Prostate gland (tissue), 2 donors: ENCODE measurements around the gene ZNF10. TPM values are rescaled to one million over a fixed set of nuclear protein-coding genes. Genes with fewer than 3 reads are reported as not detected.

Experiments used
- DNase-seq: peaks from one replicate; pipeline ENCODE4 v3.0.0-alpha.2; 2019; ENCODE audit warnings: low spot score
- H3K27ac ChIP-seq, 2 donors: fragments of 200-600 bp; sonication (generic); 2 replicates each; pipeline ENCODE4 v1.5.1; 2017 to 2019
- H3K27me3 ChIP-seq: fragments of 200-600 bp; sonication (generic); replicated peaks from 2 replicates; pipeline ENCODE4 v1.5.1; 2019; ENCODE audit not compliant: insufficient read depth
- H3K36me3 ChIP-seq, 2 donors: fragments of 200-600 bp; sonication (generic); 1 replicate in 1 of 2; 2 replicates in 1 of 2; pipeline versions ENCODE4 v1.5.1 to v1.8.1; 2017 to 2019
- H3K4me1 ChIP-seq: fragments of 200-600 bp; sonication (generic); replicated peaks from 2 replicates; pipeline ENCODE4 v1.5.1; 2019
- H3K4me3 ChIP-seq, 2 donors: fragments of 200-600 bp; sonication (generic); 2 replicates each; pipeline ENCODE4 v1.5.1; 2017 to 2019
- H3K9me3 ChIP-seq: fragments of 200-600 bp; sonication (generic); 2 replicates; pipeline ENCODE4 v1.5.1; 2017
- CTCF ChIP-seq, 4 experiments: fragments of 200-600 bp in 2 of 4; fragments of 450-650 bp in 2 of 4; sonication (generic) in 2 of 4; IDR thresholded peaks; 1 replicate in 3 of 4; 2 replicates in 1 of 4; pipeline ENCODE4 v1.5.1; 2016 to 2019; ENCODE audit warnings: antibody characterized with exemption in 4 of 4, mild to moderate bottlenecking in 2 of 4, moderate library complexity in 2 of 4
- POLR2A ChIP-seq: fragments of 450-650 bp; IDR thresholded peaks from one replicate; pipeline ENCODE4 v1.6.1; 2016; ENCODE audit warnings: antibody characterized with exemption, mild to moderate bottlenecking
- POLR2AphosphoS5 ChIP-seq: sonication (generic); formaldehyde crosslinking; IDR thresholded peaks from one replicate; pipeline ENCODE4 v1.6.1; 2017; ENCODE audit warnings: antibody characterized with exemption
- WGBS: methylation state at CpG from one replicate; pipeline ENCODE4 v1.1.5; 2018; 5-methylcytosine and 5-hydroxymethylcytosine counted together
- intact Hi-C: fragments of 100-400 bp; cut with DNase I; formaldehyde crosslinking; loops from one replicate; pipeline ENCODE4 v1.14.2; 2022
- total RNA-seq, 2 donors: library from RNA; depleted of rRNA; stranded (reverse); fragments of >200 nt; gene quantifications; one replicate each; pipeline ENCODE4 v1.1.0, GENCODE V29; 2016

The ZNF10 gene
- 10 to 100 TPM; 11.6 to 20.3 TPM for total RNA-seq

DNA sequence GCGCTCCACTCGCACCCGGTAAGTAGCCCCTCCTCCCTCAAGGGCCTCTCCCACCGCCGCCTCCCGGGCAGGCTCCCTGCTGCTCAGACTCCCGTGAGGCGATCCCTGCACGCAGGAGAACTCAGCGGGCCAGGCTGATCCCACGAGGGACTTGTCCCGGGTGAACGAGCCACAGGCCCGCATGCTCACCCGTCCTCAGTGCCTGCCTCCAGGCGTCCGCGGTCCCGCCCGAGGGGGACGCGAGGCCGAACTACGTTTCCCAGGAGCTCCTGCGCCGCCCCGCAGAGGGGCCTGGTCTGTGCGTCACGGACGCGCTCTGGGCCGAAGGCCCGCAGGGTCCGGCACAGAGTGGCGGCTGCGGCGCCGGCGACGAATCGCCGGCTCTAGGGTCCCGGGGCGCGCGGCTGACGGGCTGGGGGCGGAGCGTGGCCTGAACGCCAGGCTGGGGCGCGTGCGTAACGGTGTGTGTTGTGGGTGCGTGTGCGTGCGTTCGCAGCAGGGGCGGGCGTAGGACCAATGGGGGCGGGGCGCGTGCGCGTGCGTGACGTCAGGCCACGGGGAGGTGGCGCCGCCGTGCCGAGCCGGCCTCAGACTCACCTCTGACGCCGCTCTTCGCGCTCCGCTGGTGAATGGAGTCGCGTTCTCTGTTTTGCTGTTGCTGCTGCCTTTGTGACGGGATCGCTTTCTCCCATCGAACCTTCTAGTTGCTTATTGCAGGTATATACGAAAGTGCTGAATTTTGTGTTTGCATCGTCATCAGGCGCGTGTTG is at the start of gene ZNF10, which contains the start of gene ZNF891:
TSS of gene ZNF10 (plus strand) at position 590 of the 770 bp plus-strand sequence. CDS start 13,866 bp downstream, outside the sequence.
TSS of gene ZNF891 (minus strand) at position 237 of the 770 bp plus-strand sequence. CDS start 8,356 bp downstream, outside the sequence.
- peak in 2 of 4 experiments; percentile 15 to 21 for TF ChIP-seq CTCF (IDR thresholded peaks at IDR 0.05)
- TF ChIP-seq POLR2A = peak; percentile 87
- TF ChIP-seq POLR2AphosphoS5 = peak; percentile 90
- no peaks in the 10 kb centered on the region for H3K36me3 ChIP-seq
- intact Hi-C loops = loop anchor here (2.0 to 5.0 kb wide), 4 partner anchors 49 to 143 kb away; partner anchors contain the start of genes ZNF140, ZNF26, ZNF268 and ZNF84
- H3K4me3 ChIP-seq = peak within 1 kb of the TSS; percentile 85 to 91
- H3K4me1 ChIP-seq = no peaks in the 10 kb centered on the region
- H3K9me3 ChIP-seq = no peaks in the 10 kb centered on the region
- DNase-seq = peak; percentile 95
- WGBS = under 1% methylated on average over 74 of the region's 87 CpGs
- H3K27ac ChIP-seq = peak within 1 kb of the TSS; percentile 95 to 96
- H3K27me3 ChIP-seq = no peaks in the 10 kb centered on the region

DNA sequence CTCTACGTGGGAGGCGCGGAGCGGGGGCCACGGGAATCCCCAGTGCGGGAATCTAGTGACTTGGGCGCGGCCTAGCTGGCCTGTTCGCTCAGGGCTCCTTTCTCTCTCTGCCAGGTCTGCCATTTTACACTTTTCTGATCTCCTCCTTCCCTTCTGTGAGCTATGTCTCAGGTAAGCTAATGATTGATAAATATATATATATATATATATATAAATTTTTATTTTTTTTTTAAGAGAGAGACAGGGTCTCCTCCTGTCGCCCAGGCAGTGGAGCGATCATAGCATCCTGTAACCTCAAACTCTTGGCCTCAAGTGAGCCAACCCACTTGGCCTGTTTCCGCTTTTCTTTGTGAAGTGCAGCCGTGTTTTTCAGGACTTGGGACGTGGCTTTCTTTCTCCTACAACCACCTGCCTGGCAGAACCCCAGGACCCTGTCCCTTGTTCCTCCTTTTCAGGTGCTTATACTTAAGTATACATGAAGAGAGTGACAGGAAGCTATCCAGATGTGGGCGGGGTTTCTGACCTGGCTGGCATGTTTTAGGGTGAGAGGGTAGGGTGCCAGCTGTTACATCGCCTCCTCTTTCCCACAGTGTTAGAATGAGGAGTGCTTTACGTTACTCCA is 49.2 kb upstream of the ZNF10 start:
- Histone ChIP-seq H3K9me3 (peaks cover 4% of the 10 kb centered on the region), H3K36me3 (peaks cover 10 to 31% of the 10 kb centered on the region in 2 donors), H3K4me1 (no peaks in the 10 kb centered on the region), H3K27me3 (no peaks in the 10 kb centered on the region), H3K27ac (peak overlapping the region; percentile 97 to 98), H3K4me3 (peak overlapping the region; percentile 68 to 86)
- intact Hi-C loops = loop anchor here (2.0 to 5.0 kb wide), 3 partner anchors 44 to 94 kb away; partner anchors contain the start of genes ZNF10, ZNF26, ZNF84 and ZNF891
- TF ChIP-seq POLR2A = no peak
- TF ChIP-seq POLR2AphosphoS5 = no peak
- TF ChIP-seq CTCF (IDR thresholded peaks at IDR 0.05) = no peak
- WGBS = 28% methylated on average over 17 of the region's 17 CpGs
- DNase-seq = no peak

- TF ChIP-seq POLR2AphosphoS5 (no peak), CTCF (IDR thresholded peaks at IDR 0.05) (no peak), POLR2A (no peak)
- 100% methylated on average over 6 of the region's 6 CpGs for WGBS
- H3K27ac ChIP-seq = no peak overlapping the region
- H3K4me1 ChIP-seq = no peaks in the 10 kb centered on the region
- H3K9me3 ChIP-seq = peaks cover 4% of the 10 kb centered on the region
- intact Hi-C loops = loop anchor here (5.0 kb wide), 1 partner anchor 96 kb away; the partner anchor contains the start of gene ZNF26
- H3K36me3 ChIP-seq = peaks cover 10 to 36% of the 10 kb centered on the region in 2 donors
- no peak for DNase-seq
- no peak overlapping the region for H3K4me3 ChIP-seq
- no peaks in the 10 kb centered on the region for H3K27me3 ChIP-seq
Observed at GRCh38 chr12:133083345-133083744, 47.1 kb upstream of the ZNF10 start.

GRCh38 chr12:133105620-133106019 is 24.8 kb upstream of the ZNF10 start:
- Histone ChIP-seq H3K4me1 (no peaks in the 10 kb centered on the region), H3K36me3 (peaks cover 12 to 15% of the 10 kb centered on the region in 2 donors), H3K27me3 (no peaks in the 10 kb centered on the region), H3K27ac (no peak overlapping the region), H3K9me3 (peaks cover 25% of the 10 kb centered on the region), H3K4me3 (no peak overlapping the region)
- intact Hi-C loops = no loop called here
- no peak for TF ChIP-seq POLR2A
- TF ChIP-seq POLR2AphosphoS5 = no peak
- TF ChIP-seq CTCF (IDR thresholded peaks at IDR 0.05) = no peak
- no peak for DNase-seq
- WGBS = 98% methylated on average over 3 of the region's 3 CpGs
